K562 (cell line): Measurements from ENCODE around the gene APIP. TPM values are rescaled to one million over a fixed set of nuclear protein-coding genes. Genes with fewer than 3 reads are reported as not detected.

ENCODE experiments used
- ATAC-seq: fragments of 200-7000 bp; cut with Tn5 transposase; 3 replicates; pipeline ENCODE4 v1.9.1; 2020; ENCODE audit warnings: moderate library complexity
- BruUV-seq: library from RNA; stranded (reverse); fragments of 400-500 nt; replicated peaks from 2 replicates; lab custom pipeline; 2021; lab: Mats Ljungman, UMichigan
- CTCF ChIA-PET: fragments of 300-600 bp; formaldehyde crosslinking; extraction: SDS; loops from one replicate; lab custom pipeline; 2021; ENCODE audit warnings: low intra/inter-chr PET ratio; lab: Yijun Ruan, JAX
- POLR2A ChIA-PET: fragments of 300-600, 350-650 bp; sonication (Branson Sonifier 250); formaldehyde crosslinking; extraction: SDS; loops from one replicate; lab custom pipeline; 2021; ENCODE audit warnings: antibody characterized with exemption, inconsistent platforms; lab: Yijun Ruan, JAX
- DNase-seq, 4 experiments: peaks; one replicate each; pipeline versions ENCODE4 v3.0.0 to v3.0.0-alpha.2; 2011 to 2018; ENCODE audit warnings: low spot score in 3 of 4, mixed read lengths in 3 of 4; ENCODE audit errors: extremely low read depth in 1 of 4
- FAIRE-seq: peaks from 2 replicates; lab custom pipeline; 2011; peaks lifted over from hg19 to GRCh38; lab: Jason Lieb, UNC
- H2AFZ ChIP-seq: 2 replicates; pipeline ENCODE4 v1.6.0; 2011; ENCODE audit warnings: low read depth, low read length, control low read depth, inconsistent platforms
- H3K27ac ChIP-seq: fragments of 200-600 bp; 3 replicates; pipeline ENCODE4 v1.8.0; 2011; ENCODE audit warnings: low read depth, mild to moderate bottlenecking, control low read depth, inconsistent platforms, low read length, moderate library complexity, mixed read lengths; ENCODE audit errors: extremely low read depth
- H3K27me3 ChIP-seq, 2 experiments: fragments of 300-600 bp in 1 of 2; 2 replicates in 1 of 2; 3 replicates in 1 of 2; pipeline versions ENCODE4 v1.6.0 to v1.8.0; 2011; ENCODE audit warnings: inconsistent platforms in 2 of 2, low read length in 2 of 2, mild to moderate bottlenecking in 1 of 2, mixed read lengths in 1 of 2, moderate library complexity in 1 of 2; ENCODE audit not compliant: control insufficient read depth in 2 of 2, insufficient read depth in 2 of 2
- H3K36me3 ChIP-seq: fragments of 300-600 bp; 3 replicates; pipeline ENCODE4 v1.8.0; 2011; ENCODE audit warnings: mild to moderate bottlenecking, low read length, inconsistent platforms; ENCODE audit not compliant: control insufficient read depth, insufficient read depth
- H3K4me1 ChIP-seq, 2 experiments: fragments of 200-600 bp in 1 of 2; replicated peaks in 1 of 2; 2 replicates in 1 of 2; 3 replicates in 1 of 2; pipeline versions ENCODE4 v1.5.1 to v1.8.0; 2011; ENCODE audit warnings: inconsistent platforms in 2 of 2, low read length in 2 of 2, mild to moderate bottlenecking in 1 of 2, mixed read lengths in 1 of 2, moderate library complexity in 1 of 2; ENCODE audit not compliant: control insufficient read depth in 2 of 2, insufficient read depth in 2 of 2
- H3K4me2 ChIP-seq: 2 replicates; pipeline ENCODE4 v1.6.1; 2011; ENCODE audit warnings: low read length, control low read depth, inconsistent platforms, mixed read lengths; ENCODE audit not compliant: insufficient read depth
- H3K4me3 ChIP-seq: fragments of 200-600 bp; sonication (generic), shearing (Covaris generic); 2 replicates; pipeline ENCODE4 v1.5.1; 2016; ENCODE audit warnings: control low read depth, inconsistent platforms
- H3K79me2 ChIP-seq: fragments of 200-600 bp; 3 replicates; pipeline ENCODE4 v1.8.0; 2011; ENCODE audit warnings: low read length, inconsistent platforms; ENCODE audit not compliant: control insufficient read depth, insufficient read depth
- H3K9ac ChIP-seq, 2 experiments: 2 replicates each; pipeline versions ENCODE4 v1.6.0 to v1.6.1; 2011; ENCODE audit warnings: low read depth in 2 of 2, low read length in 2 of 2, control low read depth in 1 of 2, inconsistent platforms in 1 of 2, mild to moderate bottlenecking in 1 of 2, mixed read lengths in 1 of 2; ENCODE audit not compliant: insufficient read depth in 1 of 2
- H3K9me1 ChIP-seq: one replicate; pipeline ENCODE4 v1.6.0; 2011; ENCODE audit warnings: inconsistent platforms, mild to moderate bottlenecking, low read length, moderate library complexity; ENCODE audit not compliant: control insufficient read depth, insufficient read depth
- H3K9me3 ChIP-seq: replicated peaks from 2 replicates; pipeline ENCODE4 v1.5.1; 2011; ENCODE audit warnings: low read depth, low read length, inconsistent platforms; ENCODE audit not compliant: control insufficient read depth, insufficient read depth
- H4K20me1 ChIP-seq: replicated peaks from 2 replicates; pipeline ENCODE4 v1.6.1; 2011; ENCODE audit warnings: low read length, inconsistent platforms, mixed read lengths; ENCODE audit not compliant: control insufficient read depth, insufficient read depth
- DNMT1 ChIP-seq: fragments of 450-650 bp; IDR thresholded peaks from 2 replicates; pipeline ENCODE4 v1.6.1; 2016; ENCODE audit warnings: antibody characterized with exemption, mild to moderate bottlenecking
- USF1 ChIP-seq: sonication (generic); formaldehyde crosslinking; IDR thresholded peaks from 2 replicates; pipeline ENCODE4 v1.9.0; 2022; ENCODE audit warnings: mild to moderate bottlenecking, missing genetic modification reagents
- WGBS: fragments of 100-300 bp; shearing (Covaris generic); methylation state at CpG from one replicate; pipeline ENCODE4 v1.1.6; 2016; ENCODE audit warnings: low coverage, mixed read lengths; ENCODE audit not compliant: insufficient coverage; ENCODE audit errors: missing lambda C conversion rate; 5-methylcytosine and 5-hydroxymethylcytosine counted together
- in situ Hi-C: fragments of 300-500 bp; cut with MboI; formaldehyde crosslinking; loops from 4 replicates; pipeline ENCODE4 v1.15.0; 2018; ENCODE audit warnings: inconsistent platforms, mixed read lengths
- intact Hi-C: fragments of 100-400 bp; cut with micrococcal nuclease; formaldehyde crosslinking; loops from 2 replicates; pipeline ENCODE4 v1.14.2; 2022
- polyA plus RNA-seq, 8 experiments: library from polyadenylated mRNA; depleted of rRNA in 4 of 8; stranded (reverse) in 5 of 8; unstranded in 3 of 8; fragments of >200 nt; fragmentation: Nextera tagmentation in 2 of 8; fragmentation: Illumina TruSeq in 1 of 8; extraction: Ambion mirVana in 2 of 8; extraction: Trizol in 1 of 8; gene quantifications; 2 replicates each; pipeline versions ENCODE4 v1.2.1 to v1.2.3, GENCODE V29; 2011 to 2014; ENCODE audit warnings: inconsistent platforms in 1 of 8, missing spikeins in 1 of 8
- total RNA-seq, 7 experiments: library from RNA; depleted of rRNA in 6 of 7; stranded (reverse); fragments of >200 nt in 6 of 7; fragmentation: Illumina TruSeq in 2 of 7; extraction: Trizol in 2 of 7; gene quantifications; 2 replicates each; pipeline versions ENCODE4 v1.2.1 to v1.2.3, GENCODE V29; 2011 to 2021; ENCODE audit warnings: low replicate concordance in 1 of 7

Gene APIP
- total and polyA plus RNA-seq, 9 of the 15 experiments (the other 6 are each of a cell fraction or from before 2014, with no cell fraction given), result 63.7 to 110 (median 82.8) TPM

- CTCF ChIA-PET, result no interaction called here
- FAIRE-seq (no peak), ATAC-seq (peak; percentile 33; the same call in 2 of the 3 replicates), DNase-seq (no peak)
- POLR2A ChIA-PET, result interaction anchor here (3.0 kb wide), 1 partner anchor 11 kb away, joined by 11 read pairs; no protein-coding TSS in a partner anchor
- H3K9ac ChIP-seq, result no peak overlapping the region
- H3K36me3 ChIP-seq, result peaks cover 18% of the 10 kb centered on the region; the same call in 2 of the 3 replicates
- peaks cover 59% of the 10 kb centered on the region for H3K79me2 ChIP-seq
- H3K4me1 ChIP-seq, result peaks cover 0 to 4% of the 10 kb centered on the region in 2 experiments; a peak in 3 of 5 replicates
- no peak overlapping the region for H3K4me3 ChIP-seq
- no peaks in the 10 kb centered on the region for H3K9me1 ChIP-seq
- no peak overlapping the region for H2AFZ ChIP-seq
- no peaks in the 10 kb centered on the region for H3K27me3 ChIP-seq
- no peak overlapping the region for H3K27ac ChIP-seq
- no peak overlapping the region for H3K4me2 ChIP-seq
- H4K20me1 ChIP-seq, result 0 out of 2 replicates have a peak, but pooled peaks cover 5% of the 10 kb centered on the region
- 71% methylated on average over 7 of the region's 7 CpGs for WGBS
- no peaks in the 10 kb centered on the region for H3K9me3 ChIP-seq
- BruUV-seq, result no TSS peak
- in situ Hi-C loops, result loop anchor here (5.0 to 25.0 kb wide), 2 partner anchors 308 to 463 kb away; no protein-coding TSS in a partner anchor
- intact Hi-C loops, result loop anchor here (5.0 kb wide), 3 partner anchors 68 to 558 kb away; no protein-coding TSS in a partner anchor
- TF ChIP-seq USF1 (CRISPR knock-in tag), result no peak
- no peak for TF ChIP-seq DNMT1
Measured at GRCh38 chr11:34928960-34929680, 12.9 kb upstream of the APIP start.
